Liver (tissue), 9 donors: ENCODE data around the gene SNX5. TPM values are rescaled to one million over a fixed set of nuclear protein-coding genes. Genes with fewer than 3 reads are reported as not detected.

Experiments
- DNase-seq: peaks from one replicate; pipeline ENCODE4 v3.0.0-alpha.2; 2017; ENCODE audit warnings: low spot score
- H3K27ac ChIP-seq, 2 donors: one replicate each; pipeline ENCODE4 v1.7.0; 2013; ENCODE audit warnings: inconsistent platforms in 2 of 2, low read length in 2 of 2, control low read depth in 1 of 2, low read depth in 1 of 2, mild to moderate bottlenecking in 1 of 2
- H3K27me3 ChIP-seq, 4 donors: one replicate each; pipeline versions ENCODE4 v1.6.1 to v1.7.0; 2013; ENCODE audit warnings: low read length in 3 of 4, inconsistent platforms in 1 of 4, mild to moderate bottlenecking in 1 of 4, moderate library complexity in 1 of 4; ENCODE audit not compliant: control insufficient read depth in 4 of 4, insufficient read depth in 4 of 4
- H3K36me3 ChIP-seq, 4 donors: one replicate each; pipeline versions ENCODE4 v1.6.1 to v1.7.0; 2013; ENCODE audit warnings: low read length in 3 of 4, mild to moderate bottlenecking in 3 of 4, low read depth in 1 of 4, moderate library complexity in 1 of 4; ENCODE audit not compliant: control insufficient read depth in 4 of 4, insufficient read depth in 3 of 4
- H3K4me1 ChIP-seq, 4 donors: one replicate each; pipeline versions ENCODE4 v1.6.1 to v1.7.0; 2013; ENCODE audit warnings: low read length in 3 of 4, mild to moderate bottlenecking in 3 of 4, moderate library complexity in 1 of 4; ENCODE audit not compliant: control insufficient read depth in 4 of 4, insufficient read depth in 4 of 4
- H3K4me3 ChIP-seq, 3 donors: one replicate each; pipeline versions ENCODE4 v1.6.1 to v1.7.0; 2013; ENCODE audit warnings: low read length in 3 of 3, control low read depth in 1 of 3, low read depth in 1 of 3, mild to moderate bottlenecking in 1 of 3
- H3K9ac ChIP-seq, 2 donors: one replicate each; pipeline ENCODE4 v1.7.0; 2013; ENCODE audit warnings: low read length in 2 of 2, mild to moderate bottlenecking in 2 of 2, moderate library complexity in 2 of 2, control low read depth in 1 of 2, low read depth in 1 of 2
- H3K9me3 ChIP-seq, 4 donors: one replicate each; pipeline versions ENCODE4 v1.6.1 to v1.7.0; 2013; ENCODE audit warnings: low read length in 3 of 4; ENCODE audit not compliant: control insufficient read depth in 4 of 4
- CTCF ChIP-seq: fragments of 150-350 bp; IDR thresholded peaks from 2 replicates; pipeline ENCODE4 v1.5.1; 2017; ENCODE audit warnings: improper control_type of control experiment, low read depth, low read length; ENCODE audit not compliant: missing input control
- EGR1 ChIP-seq, 2 donors: IDR thresholded peaks; 2 replicates each; pipeline ENCODE4 v1.6.1; 2016 to 2018; ENCODE audit warnings: antibody characterized with exemption in 2 of 2, low read depth in 2 of 2
- FOXA1 ChIP-seq: IDR thresholded peaks from 2 replicates; pipeline ENCODE4 v1.6.1; 2016; ENCODE audit warnings: antibody characterized with exemption
- HNF4A ChIP-seq, 2 donors: conservative IDR thresholded peaks; 2 replicates each; pipeline ENCODE4 v1.6.1; 2016; ENCODE audit warnings: antibody characterized with exemption in 2 of 2, mild to moderate bottlenecking in 2 of 2
- HNF4G ChIP-seq: IDR thresholded peaks from 2 replicates; pipeline ENCODE4 v1.6.1; 2016; ENCODE audit warnings: antibody characterized with exemption
- RAD21 ChIP-seq, 2 donors: IDR thresholded peaks; 2 replicates each; pipeline ENCODE4 v1.6.1; 2016; ENCODE audit warnings: antibody characterized with exemption in 2 of 2, mild to moderate bottlenecking in 2 of 2
- REST ChIP-seq: IDR thresholded peaks from 2 replicates; pipeline ENCODE4 v1.6.1; 2016; ENCODE audit warnings: antibody characterized with exemption, mild to moderate bottlenecking
- TAF1 ChIP-seq: conservative IDR thresholded peaks from 2 replicates; pipeline ENCODE4 v1.6.1; 2016; ENCODE audit warnings: antibody characterized with exemption, mild to moderate bottlenecking
- WGBS: extraction: QIAGEN DNeasy Blood & Tissue Kit; methylation state at CpG from one replicate; pipeline ENCODE4 v1.1.7; 2013; 5-methylcytosine and 5-hydroxymethylcytosine counted together
- polyA plus RNA-seq, 2 donors: library from polyadenylated mRNA; stranded (reverse) in 1 of 2; unstranded in 1 of 2; fragments of 200-250 nt in 1 of 2; fragments of >200 nt in 1 of 2; fragmentation: Nextera tagmentation in 1 of 2; extraction: Ambion mirVana in 1 of 2; gene quantifications; one replicate each; pipeline versions ENCODE4 v1.2.1 to v1.2.3, GENCODE V29; 2013 to 2015
- total RNA-seq, 2 donors: library from RNA; depleted of rRNA; stranded (reverse); fragments of >200 nt; gene quantifications; one replicate each; pipeline ENCODE4 v1.2.3, GENCODE V29; 2014
- TF ChIP-seq, protein P1 (sequence below): IDR thresholded peaks from 2 replicates; pipeline ENCODE4 v1.6.1; 2016; ENCODE audit warnings: antibody characterized with exemption
- TF ChIP-seq, protein P2 (sequence below): IDR thresholded peaks from 2 replicates; pipeline ENCODE4 v1.6.1; 2016; ENCODE audit warnings: antibody characterized with exemption
- TF ChIP-seq, protein P3 (sequence below): IDR thresholded peaks from 2 replicates; pipeline ENCODE4 v1.6.1; 2016; ENCODE audit warnings: antibody characterized with exemption
- donor health status: healthy.
- donor health status: healthy.
- donor health status: healthy.
- donor health status: healthy.
- donor health status: healthy.

SNX5 gene
- total and polyA plus RNA-seq, 4 donors: 32.8 to 77.8 (median 46.2) TPM

DNA sequence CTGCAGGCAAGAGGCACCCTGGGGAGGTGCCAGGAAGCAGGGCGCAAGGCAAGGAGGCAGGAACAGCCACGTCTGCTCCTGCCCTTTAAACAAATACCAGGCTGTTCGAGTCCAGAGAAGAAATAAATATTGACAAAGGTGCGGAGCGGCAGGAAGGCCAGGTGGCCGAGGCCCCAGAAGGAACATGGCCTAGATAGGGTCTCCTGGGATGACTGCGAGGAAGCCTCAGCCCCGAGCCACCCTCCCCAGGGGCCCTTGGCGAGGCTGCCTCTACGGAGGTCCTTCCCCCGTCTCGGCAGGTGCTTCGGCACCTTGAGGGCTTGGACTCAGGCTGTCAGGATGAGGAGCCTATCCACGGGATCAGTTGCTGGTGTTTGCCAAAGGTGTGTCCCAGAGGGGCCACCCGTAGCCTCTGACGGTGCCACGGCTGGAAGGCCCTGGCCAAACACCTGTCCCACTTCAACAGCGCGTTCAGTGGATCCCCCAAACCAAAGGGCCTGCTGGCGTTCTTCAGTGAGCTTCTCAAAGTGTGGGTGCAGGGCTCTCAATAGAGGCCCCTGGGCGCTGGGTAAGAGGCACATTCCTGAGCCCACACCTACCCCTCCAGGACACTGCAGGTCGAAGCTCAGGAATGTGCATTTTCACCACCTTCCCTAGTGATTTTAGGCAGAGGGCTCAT, 39.8 kb downstream of the SNX5 start:
- TF ChIP-seq, protein P1, sequence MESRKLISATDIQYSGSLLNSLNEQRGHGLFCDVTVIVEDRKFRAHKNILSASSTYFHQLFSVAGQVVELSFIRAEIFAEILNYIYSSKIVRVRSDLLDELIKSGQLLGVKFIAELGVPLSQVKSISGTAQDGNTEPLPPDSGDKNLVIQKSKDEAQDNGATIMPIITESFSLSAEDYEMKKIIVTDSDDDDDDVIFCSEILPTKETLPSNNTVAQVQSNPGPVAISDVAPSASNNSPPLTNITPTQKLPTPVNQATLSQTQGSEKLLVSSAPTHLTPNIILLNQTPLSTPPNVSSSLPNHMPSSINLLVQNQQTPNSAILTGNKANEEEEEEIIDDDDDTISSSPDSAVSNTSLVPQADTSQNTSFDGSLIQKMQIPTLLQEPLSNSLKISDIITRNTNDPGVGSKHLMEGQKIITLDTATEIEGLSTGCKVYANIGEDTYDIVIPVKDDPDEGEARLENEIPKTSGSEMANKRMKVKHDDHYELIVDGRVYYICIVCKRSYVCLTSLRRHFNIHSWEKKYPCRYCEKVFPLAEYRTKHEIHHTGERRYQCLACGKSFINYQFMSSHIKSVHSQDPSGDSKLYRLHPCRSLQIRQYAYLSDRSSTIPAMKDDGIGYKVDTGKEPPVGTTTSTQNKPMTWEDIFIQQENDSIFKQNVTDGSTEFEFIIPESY: no peak
- TF ChIP-seq RAD21 (IDR thresholded peaks at IDR 0.05): no peak
- TF ChIP-seq, protein P2, sequence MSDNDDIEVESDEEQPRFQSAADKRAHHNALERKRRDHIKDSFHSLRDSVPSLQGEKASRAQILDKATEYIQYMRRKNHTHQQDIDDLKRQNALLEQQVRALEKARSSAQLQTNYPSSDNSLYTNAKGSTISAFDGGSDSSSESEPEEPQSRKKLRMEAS: no peak
- no peak for TF ChIP-seq FOXA1
- no peak for TF ChIP-seq EGR1 (IDR thresholded peaks at IDR 0.05; ENCODE audit: low read depth in 2 of 2)
- TF ChIP-seq REST: no peak
- TF ChIP-seq HNF4G: no peak
- no peak for TF ChIP-seq HNF4A (conservative IDR thresholded peaks at IDR 0.05)
- no peak overlapping the region for H3K9ac ChIP-seq
- no peak for DNase-seq
- H3K27ac ChIP-seq: no peak overlapping the region
- H3K36me3 ChIP-seq: no peaks in the 10 kb centered on the region
- no peaks in the 10 kb centered on the region for H3K27me3 ChIP-seq
- no peak overlapping the region for H3K4me3 ChIP-seq
- 82% methylated on average over 22 of the region's 22 CpGs for WGBS
- peaks cover 11 to 23% (median 15%) of the 10 kb centered on the region in 4 donors for H3K4me1 ChIP-seq
- H3K9me3 ChIP-seq: no peaks in the 10 kb centered on the region

- 89% methylated on average over 7 of the region's 7 CpGs for WGBS
These were observed 40.4 kb downstream of the SNX5 start for GRCh38 chr20:17928211-17928611.

More at GRCh38 chr20:17928211-17928611, 40.4 kb downstream of the SNX5 start:
- TF ChIP-seq, protein P3, sequence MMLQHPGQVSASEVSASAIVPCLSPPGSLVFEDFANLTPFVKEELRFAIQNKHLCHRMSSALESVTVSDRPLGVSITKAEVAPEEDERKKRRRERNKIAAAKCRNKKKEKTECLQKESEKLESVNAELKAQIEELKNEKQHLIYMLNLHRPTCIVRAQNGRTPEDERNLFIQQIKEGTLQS: no peak
- TF ChIP-seq TAF1 (no peak), HNF4A (conservative IDR thresholded peaks at IDR 0.05) (no peak), RAD21 (IDR thresholded peaks at IDR 0.05) (no peak), CTCF (no peak), FOXA1 (no peak), REST (no peak)
- TF ChIP-seq, protein P1: no peak
- no peak for DNase-seq
- Histone ChIP-seq H3K9me3 (no peaks in the 10 kb centered on the region), H3K27ac (no peak overlapping the region), H3K9ac (no peak overlapping the region), H3K4me1 (peaks cover 11 to 23% (median 15%) of the 10 kb centered on the region in 4 donors), H3K36me3 (no peaks in the 10 kb centered on the region), H3K27me3 (no peaks in the 10 kb centered on the region), H3K4me3 (no peak overlapping the region)
